ENCODE data around the gene NFASC.

DNA sequence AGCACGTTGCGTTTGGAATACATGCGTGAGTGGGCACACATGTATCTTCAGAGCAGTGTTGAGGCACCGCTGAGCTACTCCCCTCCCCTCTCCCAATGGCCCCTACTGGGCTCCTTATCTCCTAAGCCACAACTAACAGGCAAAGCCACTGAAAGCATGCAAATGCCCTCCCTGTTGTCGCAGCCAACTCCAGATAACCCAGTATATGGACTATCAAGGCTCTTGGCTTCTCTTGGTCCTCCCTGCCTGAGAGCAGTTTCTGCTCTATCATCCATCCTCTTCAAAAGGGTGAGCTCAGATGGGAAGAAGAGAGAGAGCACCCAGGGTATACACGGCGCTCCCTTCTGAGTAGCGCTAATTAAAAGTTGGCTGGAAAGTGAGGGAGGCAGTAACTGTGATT, 113.8 kb downstream of the NFASC start:
- no peak for TF ChIP-seq POLR2AphosphoS5 (IDR thresholded peaks at IDR 0.05)
- TF ChIP-seq, protein P1, sequence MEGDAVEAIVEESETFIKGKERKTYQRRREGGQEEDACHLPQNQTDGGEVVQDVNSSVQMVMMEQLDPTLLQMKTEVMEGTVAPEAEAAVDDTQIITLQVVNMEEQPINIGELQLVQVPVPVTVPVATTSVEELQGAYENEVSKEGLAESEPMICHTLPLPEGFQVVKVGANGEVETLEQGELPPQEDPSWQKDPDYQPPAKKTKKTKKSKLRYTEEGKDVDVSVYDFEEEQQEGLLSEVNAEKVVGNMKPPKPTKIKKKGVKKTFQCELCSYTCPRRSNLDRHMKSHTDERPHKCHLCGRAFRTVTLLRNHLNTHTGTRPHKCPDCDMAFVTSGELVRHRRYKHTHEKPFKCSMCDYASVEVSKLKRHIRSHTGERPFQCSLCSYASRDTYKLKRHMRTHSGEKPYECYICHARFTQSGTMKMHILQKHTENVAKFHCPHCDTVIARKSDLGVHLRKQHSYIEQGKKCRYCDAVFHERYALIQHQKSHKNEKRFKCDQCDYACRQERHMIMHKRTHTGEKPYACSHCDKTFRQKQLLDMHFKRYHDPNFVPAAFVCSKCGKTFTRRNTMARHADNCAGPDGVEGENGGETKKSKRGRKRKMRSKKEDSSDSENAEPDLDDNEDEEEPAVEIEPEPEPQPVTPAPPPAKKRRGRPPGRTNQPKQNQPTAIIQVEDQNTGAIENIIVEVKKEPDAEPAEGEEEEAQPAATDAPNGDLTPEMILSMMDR (IDR thresholded peaks at IDR 0.05) = no peak
- TF ChIP-seq POLR2A (IDR thresholded peaks at IDR 0.05) = no peak

Data from sigmoid colon (tissue), 4 donors.